RKO (cell line): Measurements from ENCODE around the gene TTC4.

ENCODE experiments used
- DNase-seq: peaks from one replicate; pipeline ENCODE4 v3.0.0-alpha.2; 2016; ENCODE audit warnings: low spot score

Gene TTC4

GRCh38 chr1:54703471-54703870 lies 12.2 kb upstream of the TTC4 start:
- no peak for DNase-seq

GRCh38 chr1:54705153-54705552 lies 10.5 kb upstream of the TTC4 start:
- DNase-seq: no peak

GRCh38 chr1:54706419-54706818 lies 9.2 kb upstream of the TTC4 start:
- no peak for DNase-seq

GRCh38 chr1:54708385-54708784 lies 7.3 kb upstream of the TTC4 start:
- DNase-seq: no peak

GRCh38 chr1:54709547-54710292 lies 5.9 kb upstream of the TTC4 start:
- peak; percentile 11 for DNase-seq

GRCh38 chr1:54710434-54710833 lies 5.2 kb upstream of the TTC4 start:
- no peak for DNase-seq

GRCh38 chr1:54710841-54711240 lies 4.8 kb upstream of the TTC4 start:
- no peak for DNase-seq

GRCh38 chr1:54711536-54711935 lies 4.1 kb upstream of the TTC4 start:
- DNase-seq: no peak

- DNase-seq: no peak
Observed at GRCh38 chr1:54714881-54715492, 674 bp upstream of the TTC4 start.

- peak; percentile 95 for DNase-seq
Observed at GRCh38 chr1:54716299-54717047, 812 bp downstream of the TTC4 start.

- no peak for DNase-seq
Observed at GRCh38 chr1:54721719-54722118, 6.1 kb downstream of the TTC4 start.

- DNase-seq: no peak
Observed at GRCh38 chr1:54723985-54724384, 8.3 kb downstream of the TTC4 start.

- DNase-seq: no peak
Observed at GRCh38 chr1:54724771-54725170, 9.1 kb downstream of the TTC4 start.

GRCh38 chr1:54728027-54728426 lies 12.4 kb downstream of the TTC4 start:
- DNase-seq: no peak

GRCh38 chr1:54736685-54737084 lies 21.0 kb downstream of the TTC4 start:
- no peak for DNase-seq

GRCh38 chr1:54738244-54738643 lies 22.6 kb downstream of the TTC4 start:
- DNase-seq: no peak

GRCh38 chr1:54741531-54741930 lies 25.9 kb downstream of the TTC4 start:
- no peak for DNase-seq

- DNase-seq: no peak
Observed at GRCh38 chr1:54742282-54742681, 26.6 kb downstream of the TTC4 start.

- DNase-seq: no peak
Observed at GRCh38 chr1:54743416-54744226, 28.0 kb downstream of the TTC4 start.

- no peak for DNase-seq
Observed at GRCh38 chr1:54744696-54745095, 29.0 kb downstream of the TTC4 start.

GRCh38 chr1:54745274-54745673 lies 29.6 kb downstream of the TTC4 start:
- DNase-seq: no peak

GRCh38 chr1:54745864-54746263 lies 30.2 kb downstream of the TTC4 start:
- DNase-seq: no peak
